GM19239 (cell line): Measurements from ENCODE around the gene GRIN1.
"Not testable (repeated sequence)": the region's sequence is repeated elsewhere in the genome, so short reads cannot be mapped to it uniquely, and the experiment has no call there.

Experiments used
- DNase-seq: peaks from one replicate; pipeline ENCODE4 v3.0.0; 2011; ENCODE audit warnings: low spot score; ENCODE audit not compliant: insufficient read length
- FAIRE-seq: peaks from 2 replicates; lab custom pipeline; 2011; peaks lifted over from hg19 to GRCh38; lab: Jason Lieb, UNC

The GRIN1 gene

GRCh38 chr9:137127301-137128157 lies 11.4 kb upstream of the GRIN1 start:
- peak; percentile 76 for FAIRE-seq
- no peak for DNase-seq

GRCh38 chr9:137128158-137128861 lies 10.6 kb upstream of the GRIN1 start:
- peak; percentile 73 for FAIRE-seq

GRCh38 chr9:137128862-137129455 lies 10.0 kb upstream of the GRIN1 start:
- no peak for FAIRE-seq
- peak; percentile 16 for DNase-seq

More at GRCh38 chr9:137128158-137128861, 10.6 kb upstream of the GRIN1 start:
- no peak for DNase-seq

GRCh38 chr9:137129456-137130175 lies 9.3 kb upstream of the GRIN1 start:
- DNase-seq (peak; percentile 96), FAIRE-seq (peak; percentile 68)

GRCh38 chr9:137130176-137130755 lies 8.7 kb upstream of the GRIN1 start:
- DNase-seq (peak; percentile 7), FAIRE-seq (no peak)

GRCh38 chr9:137134191-137134590 lies 4.8 kb upstream of the GRIN1 start:
- FAIRE-seq = no peak
- DNase-seq = no peak

GRCh38 chr9:137135154-137135553 lies 3.8 kb upstream of the GRIN1 start:
- DNase-seq, FAIRE-seq: not testable (repeated sequence)

- FAIRE-seq = no peak
- DNase-seq = peak; percentile 30
These were observed 2.6 kb upstream of the GRIN1 start for GRCh38 chr9:137136261-137136880.

- FAIRE-seq = no peak
- peak; percentile 9 for DNase-seq
These were observed 1.9 kb upstream of the GRIN1 start for GRCh38 chr9:137136881-137137607.

GRCh38 chr9:137138058-137138721 lies 764 bp upstream of the GRIN1 start:
- FAIRE-seq = no peak
- peak; percentile 53 for DNase-seq

GRCh38 chr9:137139468-137140150 lies 655 bp downstream of the GRIN1 start:
- no peak for FAIRE-seq
- peak; percentile 9 for DNase-seq

GRCh38 chr9:137140151-137141012 lies 1.4 kb downstream of the GRIN1 start:
- FAIRE-seq (no peak), DNase-seq (peak; percentile 9)

GRCh38 chr9:137141050-137141810 lies 2.3 kb downstream of the GRIN1 start:
- FAIRE-seq (no peak), DNase-seq (peak; percentile 16)

- DNase-seq = peak; percentile 7
- no peak for FAIRE-seq
These were observed 3.3 kb downstream of the GRIN1 start for GRCh38 chr9:137141976-137142936.

GRCh38 chr9:137143459-137143858 lies 4.5 kb downstream of the GRIN1 start:
- no peak for DNase-seq
- no peak for FAIRE-seq
